ENCODE results near the gene TCTN2. TPM values are rescaled to one million over a fixed set of nuclear protein-coding genes. Genes with fewer than 3 reads are reported as not detected.

TCTN2 gene
- total RNA-seq, 1 donor from 2014 or later, result 6.5 TPM

DNA sequence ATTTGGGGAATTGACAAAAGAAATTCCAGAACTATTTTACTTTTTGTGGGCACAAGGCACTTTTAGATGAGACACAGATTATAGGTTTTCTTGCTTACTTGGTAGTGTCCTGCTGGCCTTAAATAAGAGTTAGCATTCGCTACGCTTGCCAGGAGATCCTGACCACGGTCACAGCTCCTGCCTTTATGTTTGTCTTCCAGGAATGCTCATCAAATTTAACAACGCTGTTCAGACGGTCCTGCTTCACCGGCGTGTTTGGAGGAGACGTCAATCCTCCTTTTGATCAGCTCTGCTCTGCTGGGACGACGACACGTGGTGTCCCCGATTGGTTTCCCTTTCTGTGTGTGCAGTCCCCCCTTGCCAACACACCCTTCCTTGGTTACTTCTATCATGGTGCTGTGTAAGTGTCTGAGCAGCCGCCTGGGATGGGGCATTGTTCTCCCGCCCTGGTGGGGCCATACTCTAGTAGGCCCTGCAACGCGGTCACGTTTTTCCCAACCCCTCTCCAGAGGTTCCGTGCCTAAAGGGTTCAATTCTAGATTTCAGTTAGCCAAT is 15.8 kb downstream of the TCTN2 start:
- no peak for DNase-seq

DNA sequence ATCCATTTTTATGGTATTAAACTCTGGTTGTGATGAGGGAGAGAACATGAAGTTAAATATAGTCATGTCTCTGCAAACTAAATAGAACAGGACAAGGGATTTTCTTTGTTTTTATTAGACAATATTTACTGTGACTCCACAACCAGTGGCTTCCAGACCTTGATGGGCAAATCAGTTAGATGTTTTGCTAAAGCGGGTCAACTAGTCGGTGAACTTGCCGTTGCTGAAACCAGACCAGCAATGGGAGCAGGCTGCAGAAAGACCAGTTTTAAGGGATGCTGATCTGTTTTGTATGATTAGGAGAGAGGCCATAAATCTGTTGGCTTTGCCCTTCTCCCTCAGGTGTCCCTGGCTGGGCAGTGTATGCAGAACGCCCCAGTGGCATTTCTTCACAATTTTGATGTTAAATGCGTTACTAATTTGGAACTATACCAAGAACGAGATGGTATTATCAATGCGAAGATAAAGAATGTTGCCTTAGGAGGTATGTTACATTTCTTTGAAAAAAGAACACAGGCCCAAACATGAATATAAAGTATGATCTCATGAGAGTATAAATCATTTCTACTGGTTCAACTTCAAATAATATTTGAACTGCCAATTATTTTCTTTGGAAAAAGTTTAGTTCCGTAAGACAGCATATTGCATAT is 19.4 kb downstream of the TCTN2 start:
- no peak for DNase-seq

DNA sequence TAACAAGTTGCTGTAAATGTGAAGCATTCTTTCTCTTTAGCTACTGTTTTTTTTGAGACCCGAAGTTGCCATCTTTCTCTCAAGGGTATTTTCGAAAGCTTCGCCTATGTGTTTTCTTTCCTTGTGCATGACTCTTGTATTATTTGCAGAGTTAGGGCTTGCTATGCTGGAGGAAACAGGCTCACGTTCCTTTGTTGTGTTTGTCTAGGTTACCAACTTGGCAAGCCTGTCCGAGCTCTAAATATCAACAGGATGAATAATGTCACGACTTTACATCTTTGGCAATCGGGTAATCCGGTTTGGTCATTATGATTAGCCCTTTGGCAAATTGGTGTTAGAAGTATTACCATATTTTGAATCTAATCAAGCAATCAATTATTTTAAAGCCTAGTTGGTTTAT is 25.3 kb downstream of the TCTN2 start:
- DNase-seq, result no peak

- DNase-seq, result no peak
Observed at GRCh38 chr12:123696646-123697045, 25.7 kb downstream of the TCTN2 start.

DNA sequence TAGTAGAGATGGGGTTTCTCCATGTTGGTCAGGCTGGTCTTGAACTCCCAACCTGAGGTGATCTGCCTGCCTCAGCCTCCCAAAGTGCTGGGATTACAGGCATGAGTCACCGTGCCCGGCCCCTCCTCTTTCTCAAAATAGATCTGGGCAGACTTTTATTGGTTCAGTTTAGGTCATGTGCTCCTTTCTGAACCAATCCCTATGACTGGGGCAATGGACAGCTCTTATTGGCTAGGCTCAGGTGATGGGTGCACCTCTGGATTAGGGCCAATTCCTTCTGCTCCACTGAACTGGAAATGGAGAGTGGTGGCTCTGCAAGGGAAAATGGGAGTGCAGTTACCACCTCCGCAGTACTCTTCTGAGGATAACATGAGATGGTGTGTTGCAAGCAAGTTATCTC is 35.0 kb downstream of the TCTN2 start:
- no peak for DNase-seq

GRCh38 chr12:123707466-123707865 is 36.6 kb downstream of the TCTN2 start:
- DNase-seq, result no peak

GRCh38 chr12:123712780-123713319 is 41.9 kb downstream of the TCTN2 start:
- DNase-seq, result peak; percentile 32

DNA sequence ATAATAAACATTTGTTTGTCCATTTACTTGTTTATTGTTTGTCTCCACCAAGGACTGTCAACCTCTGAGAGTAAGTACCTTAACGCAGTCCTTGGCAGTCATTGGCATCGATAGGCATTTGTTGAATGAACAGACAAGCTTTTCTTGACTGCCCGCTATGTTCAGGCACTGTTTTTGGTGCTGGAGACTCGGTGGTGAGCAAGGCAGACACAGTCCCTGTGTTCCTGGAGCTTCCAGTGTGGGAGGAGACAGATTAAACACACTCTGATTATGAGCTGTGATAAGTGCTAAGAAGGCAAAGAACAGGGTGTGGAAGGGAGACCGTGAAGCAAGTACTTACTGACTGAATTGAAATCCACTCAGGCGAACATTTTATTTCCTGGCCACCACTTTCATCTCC is 42.5 kb downstream of the TCTN2 start:
- peak; percentile 27 for DNase-seq

DNA sequence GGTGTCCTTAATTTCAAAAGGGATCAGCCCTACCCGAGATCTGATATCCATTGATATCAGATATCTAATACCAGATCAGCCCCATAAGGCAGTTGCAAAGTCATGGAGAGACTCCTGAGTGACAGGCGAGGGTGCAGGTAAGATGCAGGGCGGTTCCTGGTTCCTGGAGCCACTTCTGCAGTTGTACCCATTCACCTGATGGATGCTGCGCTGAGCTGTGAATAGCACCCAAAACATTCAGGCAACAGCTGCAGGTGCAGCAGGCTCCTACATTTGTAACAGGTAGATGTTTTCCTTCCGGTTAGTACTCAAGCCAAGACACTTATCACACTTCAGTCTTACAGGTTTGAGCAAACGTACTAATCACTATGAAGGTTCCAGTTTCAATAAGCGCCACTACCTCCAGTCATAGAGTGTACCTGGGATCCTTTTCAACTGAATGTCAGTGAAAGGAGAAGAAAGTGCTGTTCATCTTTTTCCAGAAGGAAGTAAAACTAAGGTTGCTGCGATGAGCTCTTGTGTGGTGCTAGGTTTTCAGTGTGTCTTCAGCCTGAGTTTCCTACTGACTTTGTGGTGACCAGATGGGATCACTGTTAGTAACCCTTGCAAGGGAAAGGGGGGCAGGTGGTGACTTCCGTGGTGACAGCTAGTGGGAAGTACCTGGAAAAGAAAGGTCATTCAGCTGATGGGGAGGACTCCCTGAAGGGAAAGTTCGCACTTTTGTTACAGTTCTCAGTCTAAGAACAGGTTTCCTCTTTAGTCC is 43.1 kb downstream of the TCTN2 start:
- DNase-seq, result no peak

- no peak for DNase-seq
Observed at GRCh38 chr12:123715195-123715594, 44.3 kb downstream of the TCTN2 start.

- no peak for DNase-seq
Observed at GRCh38 chr12:123717350-123717749, 46.4 kb downstream of the TCTN2 start.

GRCh38 chr12:123720141-123720814 is 49.4 kb downstream of the TCTN2 start:
- DNase-seq, result no peak

DNA sequence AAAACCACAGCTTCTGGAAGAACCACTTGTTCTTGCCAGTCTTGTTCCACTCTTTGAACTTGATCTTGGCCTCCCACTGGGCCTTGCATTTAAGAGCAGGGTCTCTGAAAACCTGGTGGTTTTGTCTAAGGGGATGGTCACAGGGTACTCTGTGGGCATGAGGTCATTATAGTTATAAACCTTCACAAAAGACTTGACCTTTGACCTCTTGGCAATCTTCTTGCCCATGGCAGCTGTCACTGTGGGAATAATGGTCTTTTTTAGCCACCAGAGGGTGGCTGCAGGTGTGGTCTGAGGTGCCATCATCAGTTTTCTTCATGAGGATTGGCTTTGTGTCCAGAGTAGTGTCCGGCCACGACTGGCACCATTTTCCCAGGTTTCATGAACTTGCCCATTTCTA is 50.3 kb downstream of the TCTN2 start:
- no peak for DNase-seq

GRCh38 chr12:123723011-123723410 is 52.1 kb downstream of the TCTN2 start:
- no peak for DNase-seq

- DNase-seq, result no peak
Observed at GRCh38 chr12:123723765-123724164, 52.9 kb downstream of the TCTN2 start.

- no peak for DNase-seq
Observed at GRCh38 chr12:123726244-123726643, 55.3 kb downstream of the TCTN2 start.

DNA sequence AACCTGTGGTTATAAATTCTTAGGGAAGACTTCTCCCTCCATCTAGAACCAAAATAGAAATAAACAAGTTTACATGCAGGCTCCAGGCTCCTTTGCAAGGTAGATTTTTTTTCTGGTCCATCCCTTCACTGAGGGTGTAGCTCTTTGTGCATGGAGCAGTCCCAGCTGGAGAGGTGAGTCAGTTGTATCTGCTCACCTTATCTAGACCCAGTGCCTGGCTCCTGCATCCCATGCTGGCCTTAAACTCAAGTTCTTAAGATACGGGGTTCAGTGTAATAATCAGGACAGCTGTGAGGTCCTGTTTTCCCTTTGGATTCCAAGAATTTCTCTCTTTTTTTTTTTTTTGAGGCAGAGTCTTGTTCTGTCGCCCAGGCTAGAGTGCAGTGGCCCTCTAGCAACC is 56.0 kb downstream of the TCTN2 start:
- DNase-seq, result no peak

DNA sequence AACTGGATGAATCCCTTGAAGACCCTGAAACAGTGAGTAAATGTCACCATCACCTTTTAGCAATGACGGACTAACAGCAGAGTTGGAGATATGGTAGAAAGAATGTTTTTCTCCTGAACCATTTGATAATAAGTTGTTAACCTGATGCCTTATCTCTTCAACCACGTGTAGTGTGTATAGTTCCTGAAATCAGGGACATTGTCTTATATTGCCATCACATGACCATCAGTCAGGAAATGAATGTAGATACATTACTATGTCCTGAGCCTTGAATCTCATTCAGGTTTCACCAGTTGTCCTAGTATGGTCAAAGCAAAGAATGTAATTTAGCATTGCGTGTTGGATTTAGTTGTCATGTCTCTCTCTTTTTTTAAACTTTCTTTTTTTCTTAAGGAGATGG is 57.0 kb downstream of the TCTN2 start:
- DNase-seq, result no peak

- DNase-seq, result no peak
Observed at GRCh38 chr12:123731596-123731995, 60.7 kb downstream of the TCTN2 start.

DNA sequence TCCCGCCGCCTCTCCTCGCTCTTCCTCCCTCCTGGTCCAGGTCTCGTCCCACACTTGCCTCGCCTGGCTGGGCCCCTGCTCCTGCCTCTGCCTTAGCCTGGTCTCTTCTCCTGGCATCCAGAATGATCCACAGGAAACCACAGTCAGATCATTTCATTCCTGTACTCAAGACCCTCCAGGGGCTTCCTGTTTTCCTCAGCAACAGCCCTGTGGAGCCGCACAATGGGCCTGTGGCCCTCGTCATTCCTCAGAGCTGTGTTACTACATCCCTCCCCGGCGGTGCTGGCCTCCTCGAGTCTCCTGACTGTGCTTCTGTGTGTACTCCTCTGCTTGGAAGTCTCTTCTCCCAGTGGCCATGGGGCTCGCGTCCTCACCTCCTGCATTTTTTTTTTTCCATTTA is 61.3 kb downstream of the TCTN2 start:
- DNase-seq, result peak; percentile 26

GRCh38 chr12:123733229-123733628 is 62.3 kb downstream of the TCTN2 start:
- DNase-seq, result no peak

GRCh38 chr12:123734268-123734667 is 63.4 kb downstream of the TCTN2 start:
- no peak for DNase-seq

- no peak for DNase-seq
Observed at GRCh38 chr12:123741937-123742572, 71.1 kb downstream of the TCTN2 start.
